T-helper 2 cell treated with Interferon-gamma antibody and Interleukin-4, amounts not matched to agents 100 ng/mL and 5 ng/mL, for 36 hours (primary cell): ENCODE results near the gene GADD45A. TPM values are rescaled to one million over a fixed set of nuclear protein-coding genes. Genes with fewer than 3 reads are reported as not detected.
"Not testable (repeated sequence)": the region's sequence is repeated elsewhere in the genome, so short reads cannot be mapped to it uniquely, and the experiment has no call there.

Source experiments
- intact Hi-C: fragments of 100-400 bp; cut with micrococcal nuclease; formaldehyde crosslinking; loops from one replicate; pipeline ENCODE4 v1.15.1; 2023
- total RNA-seq: library from RNA; stranded (reverse); gene quantifications from 2 replicates; pipeline ENCODE4 v1.2.3, GENCODE V29; 2022

The GADD45A gene
- total RNA-seq, result 20.3 and 20.7 TPM in 2 replicates

GRCh38 chr1:67685067-67685557 is at the start of gene GADD45A:
GADD45A (plus strand) TSS chr1:67685201; CDS start chr1:67685495, 294 bp downstream.
- intact Hi-C loops, result loop anchor here (1.0 to 10.0 kb wide), 7 partner anchors 11 to 812 kb away; partner anchors contain the start of genes DEPDC1, DNAI4 and MIER1

GRCh38 chr1:67636146-67636545 is 48.9 kb upstream of the GADD45A start:
- intact Hi-C loops, result no loop called here

GRCh38 chr1:67639361-67639760 is 45.6 kb upstream of the GADD45A start:
- intact Hi-C loops, result no loop called here

GRCh38 chr1:67642629-67643028 is 42.4 kb upstream of the GADD45A start:
- intact Hi-C loops, result no loop called here

GRCh38 chr1:67644566-67644965 is 40.4 kb upstream of the GADD45A start:
- intact Hi-C loops, result no loop called here

- intact Hi-C loops, result no loop called here
Measured at GRCh38 chr1:67645495-67646144, 39.4 kb upstream of the GADD45A start.

GRCh38 chr1:67646145-67647035 is 38.6 kb upstream of the GADD45A start:
- intact Hi-C loops, result no loop called here

GRCh38 chr1:67647036-67647798 is 37.8 kb upstream of the GADD45A start:
- intact Hi-C loops, result no loop called here

GRCh38 chr1:67647814-67648358 is 37.1 kb upstream of the GADD45A start:
- intact Hi-C loops, result no loop called here

- intact Hi-C loops, result no loop called here
Measured at GRCh38 chr1:67648582-67649326, 36.2 kb upstream of the GADD45A start.

- intact Hi-C loops, result no loop called here
Measured at GRCh38 chr1:67650061-67650460, 34.9 kb upstream of the GADD45A start.

GRCh38 chr1:67651031-67651430 is 34.0 kb upstream of the GADD45A start:
- intact Hi-C loops, result no loop called here

GRCh38 chr1:67652800-67653199 is 32.2 kb upstream of the GADD45A start:
- intact Hi-C loops, result no loop called here

GRCh38 chr1:67653304-67653703 is 31.7 kb upstream of the GADD45A start:
- intact Hi-C loops, result no loop called here

- intact Hi-C loops, result no loop called here
Measured at GRCh38 chr1:67655581-67655980, 29.4 kb upstream of the GADD45A start.

- intact Hi-C loops, result not testable (repeated sequence)
Measured at GRCh38 chr1:67657152-67657551, 27.8 kb upstream of the GADD45A start.

- intact Hi-C loops, result no loop called here
Measured at GRCh38 chr1:67659229-67659628, 25.8 kb upstream of the GADD45A start.

GRCh38 chr1:67662884-67663283 is 22.1 kb upstream of the GADD45A start:
- intact Hi-C loops, result no loop called here

- intact Hi-C loops, result no loop called here
Measured at GRCh38 chr1:67664048-67664447, 21.0 kb upstream of the GADD45A start.

GRCh38 chr1:67665307-67665706 is 19.7 kb upstream of the GADD45A start:
- intact Hi-C loops, result not testable (repeated sequence)

- intact Hi-C loops, result no loop called here
Measured at GRCh38 chr1:67666636-67667035, 18.4 kb upstream of the GADD45A start.
